HG03520 (cell line): ENCODE results near the gene MFAP3.
"Not testable (repeated sequence)": the region's sequence is repeated elsewhere in the genome, so short reads cannot be mapped to it uniquely, and the experiment has no call there.

Source experiments
- ATAC-seq: cut with Tn5 transposase; IDR thresholded peaks from one replicate; pipeline ENCODE4 v1.9.1; 2021; ENCODE audit warnings: mild to moderate bottlenecking, moderate library complexity; ENCODE audit not compliant: unreplicated experiment

Gene MFAP3

DNA sequence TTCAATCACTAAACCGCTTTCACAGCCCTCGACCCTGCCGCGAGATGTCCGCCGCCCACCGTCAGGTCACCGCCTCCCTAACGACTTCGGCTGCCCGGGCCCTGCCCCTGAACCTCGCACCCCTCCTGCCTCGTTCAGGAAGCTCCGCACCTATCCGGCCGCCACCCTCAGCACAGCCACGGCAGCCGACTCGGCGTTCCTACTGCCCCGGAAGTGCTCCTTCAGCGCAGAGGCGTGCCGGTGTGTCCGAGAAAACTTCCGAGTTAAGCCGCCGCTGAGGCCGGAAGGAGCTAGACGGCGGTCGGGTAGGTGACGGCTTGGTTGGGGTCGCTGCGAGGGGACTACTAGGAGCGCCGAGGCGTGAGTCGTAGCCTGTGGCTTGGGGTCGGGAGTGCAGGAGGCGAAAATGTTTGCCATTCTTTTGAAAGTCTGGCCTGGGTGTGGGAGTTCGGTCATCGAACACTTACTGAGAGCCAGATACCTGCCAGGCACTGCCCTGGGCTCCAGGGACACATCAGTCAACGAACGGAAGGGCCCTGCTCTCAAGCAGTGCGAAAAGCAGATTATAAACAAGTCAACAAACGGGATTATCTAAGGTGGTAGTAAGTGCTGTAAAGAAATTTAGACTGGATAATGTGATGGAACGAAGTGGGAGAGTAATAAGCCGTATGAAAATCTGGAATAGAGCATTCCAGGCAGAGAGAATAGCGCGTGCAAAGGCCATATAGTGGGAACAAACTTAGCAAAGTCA lies at the start of gene MFAP3, which contains the start of gene FAM114A2:
Gene MFAP3 (plus strand): TSS at position 261 of the 751 bp plus-strand sequence. CDS start 10,756 bp downstream, outside the sequence.
Gene FAM114A2 (minus strand): TSS at position 204 of the 751 bp plus-strand sequence. CDS start 3,957 bp downstream, outside the sequence.
- peak; percentile 98 for ATAC-seq

DNA sequence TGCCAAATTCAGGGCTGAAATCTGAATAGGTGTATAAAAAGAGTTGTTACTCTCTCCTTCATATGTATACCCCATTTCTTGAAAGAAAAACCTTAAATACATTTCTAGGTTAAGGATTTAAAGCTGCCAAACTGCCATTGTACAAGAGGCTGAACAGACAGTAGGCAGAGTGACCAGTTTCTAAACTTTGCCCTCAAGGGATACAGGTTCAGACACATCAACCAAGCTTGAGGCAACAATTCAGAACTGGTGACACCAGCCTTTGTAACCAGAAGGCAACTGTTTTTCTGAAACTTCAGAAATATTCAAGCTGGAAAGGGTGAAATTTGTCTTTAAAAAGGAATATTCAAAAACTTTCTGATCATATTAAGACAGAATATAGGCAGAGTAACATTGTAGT lies 47.6 kb upstream of the MFAP3 start:
- no peak for ATAC-seq

DNA sequence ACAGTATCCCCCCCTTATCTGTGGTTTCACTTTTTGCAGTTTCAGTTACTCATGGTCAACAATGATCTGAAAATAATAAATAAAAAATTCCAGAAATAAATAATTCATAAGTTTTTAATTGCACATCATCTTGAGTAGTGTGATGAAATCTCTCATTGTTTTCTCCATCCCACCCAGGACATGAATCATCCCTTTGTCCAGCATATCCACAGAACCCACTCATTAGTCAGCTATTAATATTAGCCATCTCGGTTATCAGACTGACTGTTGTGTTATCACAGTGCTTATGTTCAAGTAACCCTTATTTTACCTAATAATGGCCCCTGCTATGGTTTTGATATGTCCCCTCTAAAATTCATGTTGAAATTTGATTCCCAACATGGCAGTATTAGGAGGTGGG lies 40.8 kb upstream of the MFAP3 start:
- ATAC-seq = no peak

DNA sequence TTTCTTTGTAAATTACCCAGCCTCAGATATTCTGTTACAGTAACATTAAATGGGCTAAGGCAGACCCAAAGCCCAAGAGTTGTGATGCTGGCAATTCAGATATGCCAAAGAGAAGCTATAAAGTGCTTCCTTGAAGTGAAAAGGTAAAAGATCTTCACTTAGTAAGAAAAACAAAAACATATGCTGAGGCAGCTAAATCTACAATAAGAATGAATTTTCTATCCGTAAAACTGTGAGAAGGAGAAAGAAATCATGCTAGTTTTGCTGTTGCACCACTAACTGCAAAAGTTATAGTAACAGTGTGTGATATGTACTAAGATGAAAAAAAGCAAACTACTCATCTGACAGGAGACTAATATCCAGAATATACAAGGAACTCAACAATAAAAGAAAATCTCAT lies 40.0 kb upstream of the MFAP3 start:
- ATAC-seq = no peak

DNA sequence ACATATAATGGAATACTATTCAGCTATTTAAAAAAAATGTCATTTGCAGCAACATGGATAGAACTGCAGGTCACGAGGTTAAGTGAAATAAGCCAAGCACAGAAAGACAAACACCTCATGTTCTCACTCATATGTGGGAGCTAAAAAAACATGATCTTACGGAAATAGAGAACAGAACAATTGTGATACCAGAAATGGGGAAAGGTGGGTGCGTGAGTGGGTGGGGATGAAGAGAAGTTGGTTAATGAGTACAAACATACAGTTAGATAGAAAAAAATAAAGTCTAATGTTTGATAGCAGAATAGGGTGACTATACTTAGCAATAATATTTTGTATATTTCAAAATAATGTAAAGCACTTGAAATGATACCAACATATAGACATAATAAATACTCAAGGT lies 38.8 kb upstream of the MFAP3 start:
- no peak for ATAC-seq

DNA sequence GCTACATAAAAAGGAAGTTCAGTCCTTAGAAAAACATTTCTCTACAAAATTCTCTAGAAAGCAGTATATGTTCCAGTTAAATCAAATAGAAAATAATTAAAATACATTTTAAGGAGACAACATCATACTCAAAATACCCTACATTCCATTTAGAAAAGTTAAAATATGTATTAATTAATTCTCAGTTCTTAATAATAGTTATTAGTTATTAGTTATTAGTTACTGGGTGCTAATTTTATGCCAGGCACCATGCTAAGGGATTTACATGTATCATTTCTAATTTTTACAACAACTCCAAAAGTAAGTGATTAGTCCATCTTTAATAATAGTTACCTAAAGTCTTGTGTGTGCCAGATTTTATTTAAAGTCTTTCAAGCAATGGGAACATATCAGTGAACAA lies 38.1 kb upstream of the MFAP3 start:
- ATAC-seq = no peak

DNA sequence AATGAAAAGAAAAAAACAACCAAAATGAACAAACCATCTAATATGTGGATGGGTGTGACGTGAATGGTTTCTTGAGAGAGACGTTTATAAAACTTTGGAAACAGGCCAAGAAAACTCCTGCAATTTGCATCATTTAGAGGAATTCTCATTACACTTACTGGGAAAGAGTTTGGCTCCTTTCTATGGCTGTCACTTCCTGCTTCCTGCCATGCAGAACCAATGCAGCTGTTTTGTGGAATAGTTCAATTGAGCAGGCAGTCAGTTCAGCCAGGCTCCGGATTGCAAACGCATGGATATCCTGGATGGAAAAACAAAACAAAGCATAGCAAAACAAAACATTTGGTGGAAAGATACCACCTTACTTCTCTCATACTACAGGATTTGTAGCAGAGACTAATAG lies 36.7 kb upstream of the MFAP3 start:
- ATAC-seq = no peak

DNA sequence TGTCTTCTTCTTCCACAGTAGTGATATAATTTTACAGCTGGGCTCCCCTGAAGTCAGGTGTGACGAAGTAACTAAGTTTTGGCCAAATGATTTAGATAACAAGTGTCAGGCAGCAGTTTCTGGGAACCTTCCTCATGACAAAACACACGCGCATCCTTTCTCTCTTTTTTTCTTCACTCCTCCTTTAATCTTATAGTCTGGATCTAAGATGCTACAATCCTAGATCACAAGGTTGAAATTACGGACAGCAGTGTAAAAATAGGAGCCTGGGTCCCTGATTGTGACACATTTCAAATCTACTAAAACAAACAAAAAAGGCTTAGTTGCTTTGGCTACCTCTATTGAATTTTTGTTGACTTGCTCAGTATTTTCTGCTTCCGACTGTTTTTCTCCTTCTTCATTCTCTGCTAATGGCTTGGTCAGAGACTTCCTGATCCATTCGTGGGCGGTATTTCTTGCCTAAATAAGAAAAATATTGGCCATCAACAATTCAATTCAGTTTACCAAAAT lies 36.2 kb upstream of the MFAP3 start:
- ATAC-seq = no peak

DNA sequence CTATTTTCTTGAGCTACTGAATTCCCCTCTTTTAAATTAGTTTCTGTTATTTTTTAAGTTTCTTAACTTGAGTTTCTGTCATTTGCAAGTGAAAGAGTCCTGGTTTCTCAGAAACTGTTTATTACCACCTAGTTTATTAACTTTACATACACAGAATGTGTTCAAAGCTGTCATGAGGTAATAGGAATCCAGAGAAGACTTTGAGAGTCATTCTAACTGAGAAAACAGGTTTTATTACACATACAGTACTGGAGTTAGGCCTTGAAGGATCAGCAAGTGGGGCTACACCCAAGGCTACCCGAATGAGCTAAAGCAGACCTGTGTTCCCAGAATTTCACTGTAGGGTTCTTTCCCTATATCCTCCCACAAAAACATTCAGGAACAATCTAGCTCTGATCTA lies 33.1 kb upstream of the MFAP3 start:
- ATAC-seq = no peak

DNA sequence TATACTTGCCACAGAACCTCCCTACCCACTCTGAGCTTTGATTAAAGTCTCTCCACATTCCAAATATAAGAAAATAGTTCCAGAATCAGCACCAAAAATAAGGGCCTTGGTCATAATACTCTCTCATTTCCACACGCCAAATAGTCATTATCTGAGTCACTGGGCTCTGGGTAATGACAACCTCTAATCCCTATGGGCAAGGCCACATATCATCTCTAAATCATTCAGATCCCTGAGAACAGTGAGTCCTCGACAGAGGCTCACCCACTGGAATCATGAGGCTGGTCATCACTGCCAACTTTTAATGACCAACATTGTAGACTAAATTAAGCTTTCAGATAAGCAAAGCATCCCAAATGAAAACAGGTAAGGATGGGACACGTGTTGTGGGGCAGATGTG lies 28.1 kb upstream of the MFAP3 start:
- no peak for ATAC-seq

DNA sequence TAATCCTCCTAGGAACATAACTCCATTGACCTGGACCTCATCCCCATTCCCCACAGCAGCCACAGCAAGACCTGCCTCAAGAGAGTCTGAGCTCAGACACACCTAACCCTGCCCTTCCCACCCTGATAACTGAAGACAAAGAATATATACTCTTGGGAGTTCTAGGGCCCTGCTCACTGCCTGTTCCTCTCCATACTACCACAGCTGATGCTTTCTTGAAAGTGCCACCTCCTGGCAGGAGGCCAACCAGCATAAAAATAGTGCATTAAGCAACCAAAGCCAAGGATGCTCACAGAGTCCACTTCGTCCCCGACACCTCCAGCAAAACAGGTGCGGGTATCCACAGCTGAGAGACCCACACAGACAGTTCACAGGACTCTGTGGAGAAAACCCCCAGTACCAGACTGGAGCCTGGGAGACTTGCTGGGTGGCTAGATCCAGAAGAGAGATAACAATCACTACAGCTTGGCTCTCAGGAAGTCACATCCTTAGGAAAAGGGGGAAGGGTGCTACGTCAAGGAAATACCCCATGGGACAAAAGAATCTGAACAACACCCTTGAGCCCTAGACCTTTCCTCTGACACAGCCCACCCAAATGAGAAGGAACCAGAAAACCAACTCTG lies 23.6 kb upstream of the MFAP3 start:
- no peak for ATAC-seq

DNA sequence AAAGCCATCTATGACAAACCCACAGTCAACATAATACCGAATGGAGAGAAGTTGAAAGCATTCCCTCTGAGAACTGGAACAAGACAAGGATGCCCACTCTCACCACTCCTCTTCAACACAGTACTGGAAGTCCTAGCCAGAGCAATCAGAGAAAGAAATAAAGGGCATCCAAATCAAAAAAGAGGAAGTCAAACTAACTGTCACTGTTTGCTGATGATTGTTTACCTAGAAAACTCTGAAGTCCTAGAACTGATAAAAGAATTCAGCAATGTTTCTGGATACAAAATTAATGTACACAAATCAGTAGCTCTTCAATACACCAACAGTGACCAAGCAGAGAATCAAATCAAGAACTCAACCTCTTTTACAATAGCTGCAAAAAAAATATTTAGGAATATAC lies 19.8 kb upstream of the MFAP3 start:
- not testable (repeated sequence) for ATAC-seq

DNA sequence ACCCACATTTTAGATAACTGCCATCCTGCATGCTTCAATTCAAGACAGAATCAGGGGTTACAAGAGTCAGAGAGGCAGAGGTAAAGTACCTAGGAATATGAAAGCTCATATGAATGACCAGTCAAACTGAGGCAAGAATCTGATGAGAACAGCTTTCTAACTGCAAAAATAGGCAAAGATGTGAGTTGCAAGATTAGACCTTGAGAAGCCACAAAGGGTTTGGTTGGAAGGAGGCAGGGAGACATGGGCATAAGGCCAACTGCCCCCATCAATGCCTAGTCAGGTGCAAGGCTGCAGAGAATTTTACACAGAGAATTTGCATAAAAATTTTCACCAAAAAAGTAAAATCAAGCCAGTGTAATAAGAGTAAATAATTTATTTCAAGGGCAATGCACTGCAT lies 12.8 kb upstream of the MFAP3 start:
- ATAC-seq = no peak

DNA sequence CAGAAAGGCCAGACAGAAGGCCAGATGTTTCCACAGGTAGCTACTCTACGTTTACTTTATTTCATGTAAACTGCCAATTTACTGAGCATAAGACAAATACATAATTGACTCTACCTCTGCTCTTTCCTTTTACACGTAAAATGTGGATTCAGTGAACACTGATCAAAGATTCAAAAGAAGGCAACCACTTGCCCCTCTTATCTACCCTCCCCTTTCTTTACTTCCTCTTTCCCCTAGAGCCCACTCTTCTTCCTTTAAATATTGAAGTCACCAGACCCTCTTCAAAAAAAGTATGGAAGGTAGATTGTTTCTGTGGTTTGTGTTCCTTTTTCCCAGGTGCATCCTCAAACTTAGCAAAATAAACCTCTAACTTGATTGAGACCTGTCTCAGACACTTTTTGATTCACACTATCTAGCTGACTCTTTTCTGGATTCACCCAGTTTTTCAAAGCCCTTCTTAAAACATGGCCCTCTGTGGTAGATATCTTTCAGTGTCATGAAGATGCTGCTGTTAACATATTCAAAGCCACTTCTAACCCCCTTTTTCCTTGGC lies 6.8 kb upstream of the MFAP3 start:
- no peak for ATAC-seq

DNA sequence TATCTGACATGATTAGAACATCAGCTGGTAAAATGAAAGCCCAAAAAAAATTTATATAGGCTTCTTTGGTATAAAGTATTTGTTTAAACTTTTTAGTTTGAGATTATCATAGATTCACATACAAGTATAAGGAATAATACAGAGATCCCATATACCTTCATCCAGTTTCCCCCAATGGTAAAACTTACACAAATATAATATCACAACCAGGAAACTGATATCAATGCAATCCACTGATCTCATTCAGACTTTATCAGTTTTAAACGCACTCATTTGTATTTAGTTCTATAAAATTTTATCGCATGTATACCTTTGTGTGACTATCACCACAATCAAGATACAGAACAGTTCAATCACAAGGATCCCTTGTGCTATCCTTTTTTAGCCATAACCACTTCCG lies 3.8 kb upstream of the MFAP3 start:
- no peak for ATAC-seq

DNA sequence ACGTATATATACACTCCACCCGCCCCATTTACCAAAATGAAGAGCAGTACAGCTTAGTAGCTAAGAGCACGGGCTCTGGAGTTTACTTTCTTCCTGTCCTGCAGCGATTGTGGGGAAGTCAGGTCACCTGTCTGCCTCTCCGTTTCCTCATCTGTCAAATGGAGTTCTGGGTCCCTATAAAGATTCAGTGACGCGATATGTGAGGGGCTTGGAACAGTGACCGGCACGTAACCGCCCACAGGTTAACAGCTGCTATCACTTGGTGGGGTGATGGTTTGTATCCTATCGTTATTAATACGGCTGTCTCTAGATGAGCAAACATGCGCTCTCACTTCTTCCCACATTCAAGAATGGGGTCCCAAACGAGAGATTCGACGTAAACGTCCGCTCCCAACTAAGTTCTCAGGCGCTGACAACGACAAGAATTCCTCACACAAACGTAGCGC lies 483 bp upstream of the MFAP3 start:
- ATAC-seq = peak; percentile 47

DNA sequence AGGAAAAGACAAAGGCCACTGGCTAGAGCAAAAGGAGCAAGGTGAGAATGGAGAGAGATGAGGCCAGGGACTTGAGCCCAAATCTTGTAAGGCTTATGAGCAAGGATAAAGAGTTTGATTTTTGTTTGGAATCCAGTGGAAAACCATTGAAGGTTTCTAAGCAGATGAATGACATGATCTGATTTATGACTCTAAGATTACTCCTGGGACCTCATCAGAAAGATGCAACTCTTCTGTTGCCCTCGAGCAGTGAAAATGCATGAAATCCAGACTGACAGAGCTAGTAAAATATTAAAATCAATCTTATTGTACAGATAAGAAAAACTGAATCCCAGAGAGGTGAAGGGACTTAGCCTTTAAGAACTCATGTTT lies 677 bp downstream of the MFAP3 start:
- no peak for ATAC-seq

DNA sequence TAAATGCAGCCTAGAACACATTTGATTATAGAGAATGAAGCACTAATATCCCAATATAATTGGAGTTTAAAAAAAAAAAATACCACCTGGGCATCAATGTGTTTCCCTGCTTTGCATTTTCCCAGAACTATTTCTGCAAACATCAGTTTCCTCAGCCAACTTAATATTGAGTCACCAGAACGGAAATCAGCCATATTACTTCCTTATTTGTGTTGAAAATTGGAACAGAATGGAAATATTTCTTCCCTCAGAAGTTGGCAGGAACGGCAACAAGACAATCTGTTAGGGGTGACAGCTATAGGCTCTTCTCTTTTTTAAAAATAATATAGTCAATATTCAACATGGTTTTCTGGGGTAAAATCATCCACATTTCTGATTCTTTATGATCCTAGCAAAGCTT lies 4.0 kb downstream of the MFAP3 start:
- ATAC-seq = no peak

DNA sequence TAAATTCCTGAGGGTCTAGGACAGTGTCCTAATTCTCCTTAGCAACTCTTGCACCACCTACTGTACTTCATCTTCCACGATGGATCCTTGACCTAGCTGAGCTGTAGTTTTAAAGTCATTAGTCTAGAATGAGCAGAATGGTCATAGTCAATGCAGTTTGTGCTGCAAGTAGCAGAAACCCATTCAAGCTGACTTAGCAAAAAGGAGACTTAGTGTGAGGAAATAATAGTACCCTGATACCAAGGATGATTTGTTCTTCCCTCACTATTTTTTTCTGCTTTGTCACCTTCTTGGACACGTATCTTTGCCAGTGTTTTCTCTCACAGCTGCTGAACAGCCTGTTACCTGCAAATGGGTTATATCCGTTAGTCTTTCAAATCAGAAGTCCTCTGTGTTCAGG lies 5.3 kb downstream of the MFAP3 start:
- no peak for ATAC-seq

DNA sequence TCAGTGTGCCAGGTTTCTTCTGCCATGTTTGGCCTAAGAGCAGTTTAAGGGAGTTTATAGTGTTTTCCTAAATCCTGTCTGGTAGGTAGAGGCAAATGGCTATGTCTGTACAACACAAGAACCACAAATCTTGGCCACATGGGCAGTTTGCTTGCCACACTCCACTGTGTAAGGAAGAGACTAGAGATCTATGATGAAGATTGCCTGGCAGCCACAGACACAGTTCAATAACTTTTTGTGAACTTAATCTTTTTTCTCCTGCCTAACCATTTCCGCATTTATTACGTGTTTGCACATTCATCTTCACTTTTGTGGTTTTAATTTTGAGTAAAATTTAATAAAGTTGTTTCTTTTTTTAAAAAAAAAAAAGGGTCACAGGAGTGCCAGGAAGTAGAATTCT lies 5.8 kb downstream of the MFAP3 start:
- no peak for ATAC-seq

DNA sequence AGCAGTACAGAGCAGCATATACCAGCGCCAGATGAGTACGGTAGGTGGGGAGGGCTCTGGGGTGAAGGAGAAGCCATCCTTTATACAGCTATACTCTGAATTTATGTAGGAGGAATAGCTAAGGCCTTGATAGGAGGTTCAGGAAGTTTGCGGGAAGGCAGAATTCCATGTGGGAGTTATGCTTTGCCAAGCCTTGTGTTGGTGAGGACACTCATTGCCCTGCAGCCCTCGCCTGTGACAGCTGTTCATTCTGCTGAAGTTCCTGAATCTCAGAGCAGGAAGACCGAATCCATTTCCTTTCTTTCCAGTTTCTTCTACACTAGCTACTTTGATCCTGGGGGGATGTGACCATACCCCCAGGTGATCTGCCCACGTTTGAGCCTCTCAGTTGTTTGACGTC lies 7.7 kb downstream of the MFAP3 start:
- ATAC-seq = no peak

DNA sequence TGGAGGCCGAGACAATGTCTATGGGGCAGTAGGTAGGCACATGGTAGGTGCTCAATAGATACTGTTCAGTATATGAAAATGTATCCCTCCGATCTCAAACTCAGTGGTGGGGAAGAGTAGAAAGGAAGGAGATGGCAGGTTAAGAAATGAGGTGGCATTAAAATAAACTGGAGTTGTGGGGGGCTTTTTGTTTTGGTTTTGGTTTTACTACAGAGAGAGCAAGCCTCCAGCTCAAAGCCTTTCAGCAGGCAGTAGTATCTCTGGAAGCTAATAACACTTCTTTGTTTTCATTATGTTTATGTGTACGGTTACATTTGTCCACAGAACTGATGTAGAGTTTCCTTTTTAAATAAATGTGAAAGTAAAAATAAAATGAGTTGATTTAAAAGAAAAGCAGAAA lies 8.6 kb downstream of the MFAP3 start:
- ATAC-seq = no peak
